Glutamatergic neuron (in vitro differentiated cells): ENCODE measurements around the gene PRKAG2. TPM values are rescaled to one million over a fixed set of nuclear protein-coding genes. Genes with fewer than 3 reads are reported as not detected.

ENCODE experiments used
- DNase-seq: peaks from one replicate; pipeline ENCODE4 v3.0.0; 2022
- H3K27ac Mint-ChIP-seq: one replicate; pipeline ENCODE4 v1.8.0; 2020; ENCODE audit warnings: mild to moderate bottlenecking, mixed read lengths, inconsistent platforms; ENCODE audit not compliant: unreplicated experiment
- H3K27me3 Mint-ChIP-seq: one replicate; pipeline ENCODE4 v1.8.0; 2020; ENCODE audit warnings: mild to moderate bottlenecking, moderate library complexity, mixed read lengths, inconsistent platforms; ENCODE audit not compliant: unreplicated experiment
- H3K36me3 Mint-ChIP-seq: one replicate; pipeline ENCODE4 v1.8.0; 2020; ENCODE audit warnings: mild to moderate bottlenecking, mixed read lengths, inconsistent platforms; ENCODE audit not compliant: unreplicated experiment
- H3K4me1 Mint-ChIP-seq: one replicate; pipeline ENCODE4 v1.8.0; 2020; ENCODE audit warnings: mild to moderate bottlenecking, low read depth, mixed read lengths, inconsistent platforms; ENCODE audit not compliant: unreplicated experiment
- H3K4me3 Mint-ChIP-seq: one replicate; pipeline ENCODE4 v1.8.0; 2020; ENCODE audit warnings: mild to moderate bottlenecking, mixed read lengths, inconsistent platforms; ENCODE audit not compliant: unreplicated experiment
- H3K9me3 Mint-ChIP-seq: one replicate; pipeline ENCODE4 v1.8.0; 2020; ENCODE audit warnings: mild to moderate bottlenecking, moderate library complexity, mixed read lengths, inconsistent platforms; ENCODE audit not compliant: unreplicated experiment
- total RNA-seq: library from RNA; stranded (reverse); fragmentation: NEBNext Ultra II Directional; extraction: Animal tissue kit (Norgen Biotek cat#: 25700); gene quantifications from one replicate; pipeline ENCODE4 v1.2.1, GENCODE V29; 2021; ENCODE audit not compliant: unreplicated experiment
- TF ChIP-seq, protein P1 (sequence below): fragments of 200-600 bp; sonication (generic); IDR thresholded peaks from one replicate; pipeline ENCODE4 v1.5.0; 2021; ENCODE audit not compliant: partially characterized antibody, unreplicated experiment

PRKAG2 gene
- total RNA-seq, 1 donor from 2014 or later, result 24.7 TPM

GRCh38 chr7:151680810-151681209 is 196.1 kb downstream of the PRKAG2 start:
- H3K4me3 Mint-ChIP-seq, result no peak overlapping the region

DNA sequence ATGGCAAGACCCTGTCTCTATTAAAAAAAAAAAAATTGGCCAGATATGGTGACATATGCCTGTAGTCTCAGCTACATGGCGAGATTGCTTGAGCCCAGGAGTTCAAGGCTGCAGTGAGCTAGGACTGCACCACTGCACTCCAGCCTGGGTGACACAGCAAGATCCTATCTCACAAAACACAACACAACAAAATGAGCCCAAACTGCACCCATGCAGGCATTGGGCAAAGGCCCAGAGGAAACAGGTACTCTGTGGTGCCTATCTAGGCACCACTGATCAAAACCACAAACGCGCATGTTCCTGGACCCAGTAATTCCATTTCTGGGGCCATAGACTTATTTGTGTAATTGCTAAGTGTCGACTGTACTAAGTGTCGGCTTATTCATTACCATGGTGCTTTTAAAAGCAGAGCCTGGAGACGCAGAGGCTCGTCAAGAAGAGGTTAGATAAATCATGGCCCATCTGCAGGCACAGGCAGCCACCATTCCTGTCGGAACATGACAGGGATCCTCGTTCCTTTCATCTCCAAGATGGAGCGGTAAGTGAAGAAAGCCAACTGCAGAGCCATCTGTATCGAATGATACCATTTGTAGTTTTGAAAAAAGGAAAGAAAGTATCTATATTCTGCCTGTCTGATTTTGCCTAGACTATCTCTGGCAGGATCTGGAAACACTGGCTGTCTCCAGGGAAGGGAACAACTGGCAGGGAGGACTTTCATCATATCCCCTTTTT is 196.9 kb downstream of the PRKAG2 start:
- no peak overlapping the region for H3K27ac Mint-ChIP-seq
- H3K36me3 Mint-ChIP-seq, result peaks cover 5% of the 10 kb centered on the region
- TF ChIP-seq, protein P1, sequence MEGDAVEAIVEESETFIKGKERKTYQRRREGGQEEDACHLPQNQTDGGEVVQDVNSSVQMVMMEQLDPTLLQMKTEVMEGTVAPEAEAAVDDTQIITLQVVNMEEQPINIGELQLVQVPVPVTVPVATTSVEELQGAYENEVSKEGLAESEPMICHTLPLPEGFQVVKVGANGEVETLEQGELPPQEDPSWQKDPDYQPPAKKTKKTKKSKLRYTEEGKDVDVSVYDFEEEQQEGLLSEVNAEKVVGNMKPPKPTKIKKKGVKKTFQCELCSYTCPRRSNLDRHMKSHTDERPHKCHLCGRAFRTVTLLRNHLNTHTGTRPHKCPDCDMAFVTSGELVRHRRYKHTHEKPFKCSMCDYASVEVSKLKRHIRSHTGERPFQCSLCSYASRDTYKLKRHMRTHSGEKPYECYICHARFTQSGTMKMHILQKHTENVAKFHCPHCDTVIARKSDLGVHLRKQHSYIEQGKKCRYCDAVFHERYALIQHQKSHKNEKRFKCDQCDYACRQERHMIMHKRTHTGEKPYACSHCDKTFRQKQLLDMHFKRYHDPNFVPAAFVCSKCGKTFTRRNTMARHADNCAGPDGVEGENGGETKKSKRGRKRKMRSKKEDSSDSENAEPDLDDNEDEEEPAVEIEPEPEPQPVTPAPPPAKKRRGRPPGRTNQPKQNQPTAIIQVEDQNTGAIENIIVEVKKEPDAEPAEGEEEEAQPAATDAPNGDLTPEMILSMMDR, result no peak
- H3K4me1 Mint-ChIP-seq, result no peaks in the 10 kb centered on the region
- peaks cover 4% of the 10 kb centered on the region for H3K9me3 Mint-ChIP-seq
- no peak for DNase-seq
- H3K4me3 Mint-ChIP-seq, result no peak overlapping the region
- peaks cover 8% of the 10 kb centered on the region for H3K27me3 Mint-ChIP-seq

More at GRCh38 chr7:151680810-151681209, 196.1 kb downstream of the PRKAG2 start:
- Mint-ChIP-seq H3K36me3 (peaks cover 5% of the 10 kb centered on the region), H3K9me3 (peaks cover 3% of the 10 kb centered on the region), H3K4me1 (no peaks in the 10 kb centered on the region), H3K27ac (no peak overlapping the region), H3K27me3 (peaks cover 8% of the 10 kb centered on the region)
- TF ChIP-seq, protein P1, result no peak
- DNase-seq, result no peak

DNA sequence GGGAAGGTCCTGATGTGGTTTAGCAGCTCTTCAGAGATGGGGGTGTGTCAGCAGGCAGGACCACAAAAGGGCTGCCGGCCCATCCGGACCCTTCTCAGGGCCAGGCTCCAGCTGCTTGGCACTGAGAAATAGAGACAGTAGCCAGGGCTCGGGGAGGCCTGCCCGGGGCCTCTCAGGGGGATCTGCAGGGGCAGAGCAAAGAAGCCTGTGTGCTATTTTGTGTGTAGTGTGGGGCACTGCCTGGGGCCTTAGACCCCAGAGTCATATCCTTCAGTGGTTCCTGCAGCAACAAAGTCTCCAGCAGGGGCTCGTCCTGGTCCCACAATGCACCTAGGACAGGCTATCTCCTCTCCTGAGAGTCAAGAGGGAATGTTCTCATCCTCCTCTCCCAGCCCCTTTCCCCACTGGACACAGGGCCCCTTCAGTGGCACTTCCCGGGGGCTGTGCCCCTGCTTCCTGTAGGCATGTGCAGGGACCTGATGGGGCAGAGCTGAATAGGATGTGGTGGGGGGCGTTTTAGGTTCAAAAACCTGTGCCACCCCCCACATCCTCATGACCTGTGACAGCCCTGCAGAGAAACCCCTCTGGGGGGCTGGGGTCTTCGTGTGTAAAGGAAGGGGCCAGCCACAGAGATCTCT is 197.7 kb downstream of the PRKAG2 start:
- Mint-ChIP-seq H3K27me3 (peaks cover 6% of the 10 kb centered on the region), H3K4me3 (no peak overlapping the region), H3K36me3 (peaks cover 5% of the 10 kb centered on the region), H3K4me1 (no peaks in the 10 kb centered on the region), H3K27ac (no peak overlapping the region), H3K9me3 (peaks cover 5% of the 10 kb centered on the region)
- DNase-seq, result no peak
- TF ChIP-seq, protein P1, result no peak

DNA sequence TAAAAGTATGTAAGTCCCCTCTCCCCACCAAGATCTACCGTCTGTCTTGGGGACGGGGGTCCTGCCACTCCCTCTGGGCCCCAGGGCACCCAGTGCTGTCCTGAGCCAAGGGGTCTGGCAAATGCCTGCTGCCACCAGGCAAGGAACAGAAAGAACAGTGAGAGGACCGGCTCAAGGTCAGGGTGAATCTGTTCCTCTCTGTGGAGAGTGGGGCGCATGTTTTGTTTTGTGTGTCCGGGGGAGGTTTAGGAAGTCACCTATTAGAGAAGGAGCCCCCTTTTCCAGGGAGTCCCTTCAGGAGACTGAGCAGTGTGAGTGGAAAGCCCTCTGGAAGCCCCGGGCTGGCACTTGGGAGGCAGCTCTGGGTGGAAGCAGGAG is 198.7 kb downstream of the PRKAG2 start:
- H3K9me3 Mint-ChIP-seq, result peaks cover 3% of the 10 kb centered on the region
- H3K27ac Mint-ChIP-seq, result no peak overlapping the region

More for the DNA sequence above, 198.7 kb downstream of the PRKAG2 start:
- no peak for DNase-seq
- Mint-ChIP-seq H3K4me3 (no peak overlapping the region), H3K4me1 (no peaks in the 10 kb centered on the region), H3K36me3 (peaks cover 5% of the 10 kb centered on the region), H3K27me3 (peaks cover 6% of the 10 kb centered on the region)
- TF ChIP-seq, protein P1, result no peak
